H1 (cell line): ENCODE measurements around the gene BARHL2. TPM values are rescaled to one million over a fixed set of nuclear protein-coding genes. Genes with fewer than 3 reads are reported as not detected.

Source experiments
- CTCF ChIA-PET: fragments of 300-600 bp; sonication (Branson Sonifier 250); formaldehyde crosslinking; loops from one replicate; lab custom pipeline; 2021; ENCODE audit not compliant: partially characterized antibody; lab: Charles Lee
- POLR2A ChIA-PET: fragments of 300-600 bp; sonication (Branson Sonifier 250); formaldehyde crosslinking; loops from one replicate; lab custom pipeline; 2021; ENCODE audit warnings: inconsistent platforms; ENCODE audit not compliant: partially characterized antibody; lab: Charles Lee
- DNase-seq, 2 experiments: peaks; one replicate each; pipeline versions ENCODE4 v3.0.0 to v3.0.0-alpha.2; 2010 to 2022; ENCODE audit warnings: low spot score in 2 of 2, low read depth in 1 of 2, mixed read lengths in 1 of 2
- FAIRE-seq: peaks from 2 replicates; lab custom pipeline; 2011; peaks lifted over from hg19 to GRCh38; lab: Jason Lieb, UNC
- H2AFZ ChIP-seq: 2 replicates; pipeline ENCODE4 v1.8.1; 2012; ENCODE audit warnings: low read length, inconsistent platforms
- H2AK5ac ChIP-seq: 2 replicates; pipeline ENCODE4 v1.6.1; 2013; ENCODE audit warnings: low read depth, low read length
- H2BK120ac ChIP-seq: replicated peaks from 2 replicates; pipeline ENCODE3; 2013; ENCODE audit warnings: low read depth, low read length, inconsistent platforms
- H2BK12ac ChIP-seq: 2 replicates; pipeline ENCODE4 v1.6.1; 2013; ENCODE audit warnings: low read depth, low read length
- H2BK15ac ChIP-seq: 2 replicates; pipeline ENCODE4 v1.6.1; 2013; ENCODE audit warnings: low read length
- H2BK20ac ChIP-seq: 2 replicates; pipeline ENCODE4 v1.6.1; 2013; ENCODE audit warnings: low read length
- H2BK5ac ChIP-seq: 2 replicates; pipeline ENCODE4 v1.6.1; 2013; ENCODE audit warnings: low read depth, low read length
- H3K14ac ChIP-seq: 2 replicates; pipeline ENCODE4 v1.6.1; 2013; ENCODE audit warnings: inconsistent platforms; ENCODE audit not compliant: insufficient read length
- H3K18ac ChIP-seq: 2 replicates; pipeline ENCODE4 v1.6.1; 2013; ENCODE audit warnings: low read length; ENCODE audit errors: extremely low read depth
- H3K23ac ChIP-seq: 2 replicates; pipeline ENCODE4 v1.6.1; 2013; ENCODE audit warnings: inconsistent platforms; ENCODE audit not compliant: insufficient read length
- H3K23me2 ChIP-seq: 2 replicates; pipeline ENCODE4 v1.6.1; 2013; ENCODE audit warnings: low read depth, low read length
- H3K27ac ChIP-seq: 2 replicates; pipeline ENCODE4 v1.6.1; 2011; ENCODE audit warnings: low read depth, low read length, inconsistent platforms
- H3K27me3 ChIP-seq, 4 experiments: replicated peaks in 1 of 4; 1 replicate in 1 of 4; 2 replicates in 3 of 4; pipeline versions ENCODE4 v1.6.1 to v1.8.1; 2011 to 2013; ENCODE audit warnings: low read length in 3 of 4, mild to moderate bottlenecking in 3 of 4, inconsistent platforms in 2 of 4, mixed read lengths in 2 of 4, moderate library complexity in 1 of 4; ENCODE audit not compliant: control insufficient read depth in 3 of 4, insufficient read depth in 3 of 4; ENCODE audit errors: extremely low read depth in 1 of 4
- H3K36me3 ChIP-seq, 4 experiments: 2 replicates each; pipeline versions ENCODE4 v1.6.1 to v1.8.1; 2011 to 2013; ENCODE audit warnings: mild to moderate bottlenecking in 4 of 4, low read length in 3 of 4, moderate library complexity in 2 of 4, control low read depth in 1 of 4, inconsistent platforms in 1 of 4; ENCODE audit not compliant: insufficient read depth in 4 of 4, control insufficient read depth in 2 of 4
- H3K4ac ChIP-seq: replicated peaks from 2 replicates; pipeline ENCODE3; 2013; ENCODE audit warnings: low read length, low read depth, mixed read lengths, inconsistent platforms; ENCODE audit not compliant: insufficient read length
- H3K4me1 ChIP-seq, 4 experiments: replicated peaks in 1 of 4; 1 replicate in 1 of 4; 2 replicates in 3 of 4; pipeline versions ENCODE4 v1.6.1 to v1.8.1; 2011 to 2013; ENCODE audit warnings: low read length in 3 of 4, inconsistent platforms in 2 of 4, mixed read lengths in 1 of 4; ENCODE audit not compliant: insufficient read depth in 4 of 4, control insufficient read depth in 3 of 4
- H3K4me2 ChIP-seq, 2 experiments: 2 replicates each; pipeline versions ENCODE4 v1.6.1 to v1.8.1; 2011 to 2013; ENCODE audit warnings: low read depth in 2 of 2, low read length in 2 of 2, control low read depth in 1 of 2, inconsistent platforms in 1 of 2, mild to moderate bottlenecking in 1 of 2; ENCODE audit not compliant: insufficient read depth in 1 of 2
- H3K4me3 ChIP-seq, 4 experiments: fragments of 200-600, 300-600 bp in 1 of 4; sonication (generic), shearing (Covaris generic), sonication (Bioruptor Twin) in 1 of 4; 2 replicates each; pipeline versions ENCODE4 v1.5.1 to v1.8.1; 2011 to 2016; ENCODE audit warnings: low read length in 4 of 4, low read depth in 3 of 4, control low read depth in 2 of 4, inconsistent platforms in 2 of 4, mild to moderate bottlenecking in 2 of 4, mixed read lengths in 1 of 4, moderate library complexity in 1 of 4; ENCODE audit not compliant: insufficient read depth in 2 of 4; ENCODE audit errors: extremely low read depth in 1 of 4
- H3K56ac ChIP-seq: replicated peaks from 2 replicates; pipeline ENCODE3; 2013; ENCODE audit warnings: low read depth, mild to moderate bottlenecking, mixed read lengths, low read length, inconsistent platforms; ENCODE audit not compliant: insufficient read length
- H3K79me1 ChIP-seq: 2 replicates; pipeline ENCODE4 v1.6.1; 2013; ENCODE audit warnings: low read depth, low read length, control low read depth
- H3K79me2 ChIP-seq, 2 experiments: 2 replicates each; pipeline versions ENCODE4 v1.6.1 to v1.8.1; 2012 to 2013; ENCODE audit warnings: low read length in 2 of 2, mild to moderate bottlenecking in 2 of 2, inconsistent platforms in 1 of 2; ENCODE audit not compliant: insufficient read depth in 2 of 2, control insufficient read depth in 1 of 2
- H3K9ac ChIP-seq, 4 experiments: replicated peaks in 1 of 4; 1 replicate in 1 of 4; 2 replicates in 3 of 4; pipeline versions ENCODE4 v1.6.1 to v1.8.1; 2011 to 2013; ENCODE audit warnings: low read depth in 3 of 4, low read length in 3 of 4, control low read depth in 2 of 4, mild to moderate bottlenecking in 2 of 4, moderate library complexity in 2 of 4, inconsistent platforms in 1 of 4; ENCODE audit errors: extremely low read depth in 1 of 4
- H3K9me3 ChIP-seq, 2 experiments: 2 replicates each; pipeline versions ENCODE4 v1.6.1 to v1.8.1; 2012 to 2013; ENCODE audit warnings: mild to moderate bottlenecking in 2 of 2, moderate library complexity in 2 of 2, control low read depth in 1 of 2, inconsistent platforms in 1 of 2, low read depth in 1 of 2, low read length in 1 of 2, mixed read lengths in 1 of 2; ENCODE audit not compliant: insufficient read depth in 2 of 2
- H4K20me1 ChIP-seq, 2 experiments: replicated peaks in 1 of 2; 2 replicates each; pipeline versions ENCODE3 to v1.8.1; 2011 to 2013; ENCODE audit warnings: inconsistent platforms in 2 of 2, low read length in 2 of 2, mild to moderate bottlenecking in 1 of 2; ENCODE audit not compliant: insufficient read depth in 2 of 2, control insufficient read depth in 1 of 2
- H4K5ac ChIP-seq: 2 replicates; pipeline ENCODE4 v1.6.1; 2013; ENCODE audit warnings: low read length, low read depth, mixed read lengths, inconsistent platforms; ENCODE audit not compliant: insufficient read length
- H4K8ac ChIP-seq: 2 replicates; pipeline ENCODE4 v1.8.0; 2013; ENCODE audit warnings: mild to moderate bottlenecking, moderate library complexity, low read length, inconsistent platforms; ENCODE audit not compliant: insufficient read depth; ENCODE audit errors: extremely low read depth
- H4K91ac ChIP-seq: replicated peaks from 2 replicates; pipeline ENCODE3; 2013; ENCODE audit warnings: low read length, mixed read lengths, inconsistent platforms; ENCODE audit not compliant: insufficient read length
- BCL11A ChIP-seq, 2 experiments: IDR thresholded peaks; one replicate each; pipeline ENCODE4 v1.6.1; 2011; ENCODE audit warnings: low read depth in 2 of 2, low read length in 2 of 2, mild to moderate bottlenecking in 2 of 2
- EP300 ChIP-seq, 2 experiments: IDR thresholded peaks; 1 replicate in 1 of 2; 2 replicates in 1 of 2; pipeline ENCODE4 v1.6.1; 2011 to 2012; ENCODE audit warnings: low read depth in 2 of 2, low read length in 2 of 2, mild to moderate bottlenecking in 2 of 2, borderline replicate concordance in 1 of 2, inconsistent platforms in 1 of 2, moderate library complexity in 1 of 2
- EZH2 ChIP-seq: fragments of 200-600 bp; sonication (generic); IDR thresholded peaks from 2 replicates; pipeline ENCODE4 v1.7.1; 2012; ENCODE audit warnings: low read depth, mild to moderate bottlenecking, moderate library complexity, low read length, inconsistent platforms; ENCODE audit not compliant: severe bottlenecking
- SUZ12 ChIP-seq: fragments of 200-600 bp; sonication (generic); IDR thresholded peaks from 2 replicates; pipeline ENCODE4 v1.6.1; 2012; ENCODE audit warnings: mild to moderate bottlenecking, inconsistent platforms, low read length, moderate library complexity, mixed read lengths
- WGBS, 2 experiments: shearing (Covaris generic) in 1 of 2; methylation state at CpG; one replicate each; pipeline versions ENCODE4 v1.1.6 to v1.1.7; 2013 to 2015; ENCODE audit warnings: low lambda C conversion rate in 2 of 2, mixed read lengths in 2 of 2, inconsistent platforms in 1 of 2, low coverage in 1 of 2, missing lambda C conversion rate in 1 of 2; ENCODE audit not compliant: insufficient replicate concordance in 2 of 2, insufficient coverage in 1 of 2, insufficient read length in 1 of 2; ENCODE audit errors: extremely low coverage in 1 of 2, missing lambda C conversion rate in 1 of 2; 5-methylcytosine and 5-hydroxymethylcytosine counted together
- polyA plus RNA-seq, 7 experiments: library from polyadenylated mRNA; depleted of rRNA in 3 of 7; stranded (reverse) in 5 of 7; unstranded in 2 of 7; fragments of >200 nt in 5 of 7; fragments of 200-250 nt in 2 of 7; gene quantifications; 1 replicate in 5 of 7; 2 replicates in 1 of 7; 4 replicates in 1 of 7; pipeline versions ENCODE4 v1.2.1 to v1.2.3, GENCODE V29; 2011 to 2013; ENCODE audit warnings: missing spikeins in 2 of 7, mixed read lengths in 2 of 7
- total RNA-seq: library from RNA; stranded (reverse); fragmentation: NEBNext Ultra II Directional; extraction: Animal tissue kit (Norgen Biotek cat#: 25700); gene quantifications from 2 replicates; pipeline ENCODE4 v1.2.1, GENCODE V29; 2021

The BARHL2 gene
- total and polyA plus RNA-seq, 2 of the 8 experiments (the other 6 are each of a cell fraction or from before 2014, with no cell fraction given): 0.15 TPM; not detected in 1

DNA sequence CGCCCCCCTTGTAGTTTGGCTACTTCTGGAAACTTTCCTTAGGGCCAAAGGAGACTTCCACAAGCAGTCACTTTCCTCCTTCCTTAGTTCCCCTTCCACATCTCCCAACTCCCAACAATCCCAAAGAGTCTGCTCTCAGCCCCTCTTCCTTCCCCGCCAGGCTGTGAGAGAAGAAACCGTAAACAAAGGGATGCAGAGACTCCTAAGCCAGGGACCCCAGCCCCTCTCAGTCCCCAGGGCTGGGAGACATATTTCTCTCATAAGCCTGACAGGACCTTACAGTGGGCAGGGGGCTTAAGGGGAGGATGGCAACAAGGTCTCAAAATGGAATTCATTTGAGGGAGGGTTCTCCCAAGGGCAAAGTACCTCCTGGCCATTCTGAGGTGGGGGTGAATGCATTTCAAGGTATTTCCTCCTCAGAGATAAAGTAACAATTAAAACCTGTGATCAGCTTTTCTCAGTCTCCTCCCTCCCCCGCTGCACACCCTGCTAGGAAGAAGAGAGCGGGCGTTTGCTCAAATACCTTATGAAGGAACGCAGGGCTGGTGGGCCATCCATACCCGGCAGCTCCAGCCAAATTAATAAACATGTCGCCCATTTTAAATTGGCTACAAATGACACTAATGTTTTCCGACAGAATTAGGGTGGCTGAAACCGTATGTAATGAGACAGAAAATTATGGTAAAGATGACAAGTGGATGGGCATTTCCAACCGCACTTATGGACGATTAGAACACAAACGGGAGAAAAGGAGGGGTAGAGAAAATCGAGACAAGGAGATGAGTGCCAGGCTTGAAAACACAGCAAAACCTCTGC lies 4.0 kb downstream of the BARHL2 start:
- Histone ChIP-seq H3K4ac (no peak overlapping the region), H2AFZ (no peak overlapping the region), H3K9ac (no peak overlapping the region), H3K79me1 (no peaks in the 10 kb centered on the region), H3K27me3 (peaks cover 90 to 99% (median 96%) of the 10 kb centered on the region in 4 experiments), H3K9me3 (no peaks in the 10 kb centered on the region), H2BK15ac (no peak overlapping the region), H2BK120ac (no peak overlapping the region), H3K4me3 (no peak overlapping the region; a peak in 1 of 8 replicates), H2BK12ac (peak overlapping the region; percentile 77; the same call in 1 of the 2 replicates), H3K27ac (no peak overlapping the region), H3K36me3 (peaks cover 0 to 3% (median 0%) of the 10 kb centered on the region in 4 experiments; a peak in 1 of 8 replicates), H4K8ac (no peak overlapping the region), H3K23ac (no peak overlapping the region), H3K14ac (no peak overlapping the region), H2BK20ac (no peak overlapping the region), H3K4me2 (peak overlapping the region; percentile 24 to 53; a peak in 2 of 4 replicates), H2AK5ac (peak overlapping the region; percentile 77; the same call in 1 of the 2 replicates), H3K18ac (no peak overlapping the region), H3K79me2 (no peaks in the 10 kb centered on the region), H3K23me2 (peaks cover 2% of the 10 kb centered on the region; the same call in 1 of the 2 replicates), H2BK5ac (no peak overlapping the region), H4K5ac (no peak overlapping the region), H4K20me1 (peaks cover 24 to 34% of the 10 kb centered on the region in 2 experiments), H3K4me1 (peaks cover 11 to 43% (median 25%) of the 10 kb centered on the region in 4 experiments), H4K91ac (no peak overlapping the region), H3K56ac (no peak overlapping the region)
- ChIA-PET POLR2A (interaction anchor here (0.9 to 3.3 kb wide), 2 partner anchors 13 to 126 kb away, joined by 4 to 18 read pairs; no protein-coding TSS in a partner anchor), CTCF (interaction anchor here (0.7 to 8.7 kb wide), 7 partner anchors 9 to 452 kb away, joined by 3 to 122 read pairs (median 6); no protein-coding TSS in a partner anchor)
- DNase-seq: peak in 1 of 2 experiments; percentile 51
- TF ChIP-seq EZH2: peak; percentile 14
- no peak for TF ChIP-seq EP300 (IDR thresholded peaks at IDR 0.05; ENCODE audit: borderline replicate concordance in 1 of 2, low read depth in 2 of 2, low read length in 2 of 2)
- TF ChIP-seq BCL11A (IDR thresholded peaks at IDR 0.05; ENCODE audit: low read depth in 2 of 2, low read length in 2 of 2): no peak
- TF ChIP-seq SUZ12: peak; percentile 62
- 7% methylated on average over 15 of the region's 15 CpGs; no CpG with 5 or more reads in 1 of the 2 experiments for WGBS, 2 experiments
- no peak for FAIRE-seq
